IMR-90 (cell line): Measurements from ENCODE around the gene ANKDD1B. TPM values are rescaled to one million over a fixed set of nuclear protein-coding genes. Genes with fewer than 3 reads are reported as not detected.

Source experiments
- ATAC-seq: fragments of 200-7000 bp; cut with Tn5 transposase; 2 replicates; pipeline ENCODE4 v1.9.1; 2020; ENCODE audit warnings: low read depth, mild to moderate bottlenecking, moderate library complexity
- BruUV-seq: library from RNA; stranded (reverse); fragments of 400-500 nt; replicated peaks from 2 replicates; lab custom pipeline; 2021; lab: Mats Ljungman, UMichigan
- CTCF ChIA-PET: fragments of 300-600 bp; formaldehyde crosslinking; extraction: SDS; loops from one replicate; lab custom pipeline; 2021; ENCODE audit warnings: antibody characterized with exemption; lab: Yijun Ruan, JAX
- POLR2A ChIA-PET: fragments of 300-600 bp; sonication (Branson Sonifier 250); formaldehyde crosslinking; loops from one replicate; lab custom pipeline; 2022; ENCODE audit warnings: antibody characterized with exemption; ENCODE audit not compliant: unreplicated experiment; lab: Charles Lee
- DNase-seq: peaks from one replicate; pipeline ENCODE4 v3.0.0; 2013
- H2AFZ ChIP-seq: replicated peaks from 2 replicates; pipeline ENCODE3; 2013; ENCODE audit warnings: low read length, mild to moderate bottlenecking; ENCODE audit not compliant: poor library complexity
- H2AK5ac ChIP-seq: 2 replicates; pipeline ENCODE4 v1.6.1; 2013; ENCODE audit warnings: low read depth, low read length, inconsistent platforms
- H2AK9ac ChIP-seq: replicated peaks from 2 replicates; pipeline ENCODE3; 2013; ENCODE audit warnings: mild to moderate bottlenecking, low read depth, low read length, moderate library complexity; ENCODE audit not compliant: poor library complexity
- H2BK120ac ChIP-seq: 2 replicates; pipeline ENCODE4 v1.6.1; 2013; ENCODE audit warnings: low read depth, low read length, inconsistent platforms
- H2BK15ac ChIP-seq: 3 replicates; pipeline ENCODE4 v1.6.1; 2013; ENCODE audit warnings: low read depth, low read length, inconsistent platforms
- H2BK20ac ChIP-seq: 2 replicates; pipeline ENCODE4 v1.6.1; 2013; ENCODE audit warnings: low read depth, mild to moderate bottlenecking, inconsistent platforms, low read length, moderate library complexity
- H2BK5ac ChIP-seq: 2 replicates; pipeline ENCODE4 v1.6.1; 2013; ENCODE audit warnings: mild to moderate bottlenecking, low read depth, low read length, inconsistent platforms; ENCODE audit not compliant: poor library complexity, severe bottlenecking
- H3K14ac ChIP-seq: replicated peaks from 2 replicates; pipeline ENCODE4 v1.6.1; 2013; ENCODE audit warnings: low read depth, low read length, inconsistent platforms
- H3K18ac ChIP-seq: 2 replicates; pipeline ENCODE4 v1.6.1; 2013; ENCODE audit warnings: low read depth, low read length, control low read depth
- H3K23ac ChIP-seq: 2 replicates; pipeline ENCODE4 v1.6.1; 2013; ENCODE audit warnings: low read depth, low read length, inconsistent platforms
- H3K27ac ChIP-seq: 2 replicates; pipeline ENCODE4 v1.5.1; 2013; ENCODE audit warnings: mild to moderate bottlenecking, control low read depth, low read length; ENCODE audit not compliant: insufficient read depth
- H3K27me3 ChIP-seq: 2 replicates; pipeline ENCODE4 v1.6.1; 2013; ENCODE audit warnings: low read length; ENCODE audit not compliant: control insufficient read depth, insufficient read depth
- H3K36me3 ChIP-seq: 2 replicates; pipeline ENCODE4 v1.6.1; 2013; ENCODE audit warnings: low read length, mixed read lengths; ENCODE audit not compliant: control insufficient read depth, insufficient read depth
- H3K4ac ChIP-seq: 2 replicates; pipeline ENCODE4 v1.6.1; 2013; ENCODE audit warnings: low read depth, low read length, inconsistent platforms
- H3K4me1 ChIP-seq: 2 replicates; pipeline ENCODE4 v1.6.1; 2013; ENCODE audit warnings: low read length, mixed read lengths; ENCODE audit not compliant: control insufficient read depth, insufficient read depth
- H3K4me2 ChIP-seq: 2 replicates; pipeline ENCODE4 v1.6.1; 2013; ENCODE audit warnings: low read depth, mild to moderate bottlenecking, control low read depth, low read length, moderate library complexity
- H3K4me3 ChIP-seq: 2 replicates; pipeline ENCODE4 v1.5.1; 2013; ENCODE audit warnings: low read depth, mild to moderate bottlenecking, control low read depth, low read length, moderate library complexity; ENCODE audit not compliant: insufficient read depth
- H3K56ac ChIP-seq: 2 replicates; pipeline ENCODE4 v1.6.1; 2013; ENCODE audit warnings: low read length, inconsistent platforms; ENCODE audit not compliant: insufficient read depth; ENCODE audit errors: extremely low read depth
- H3K79me1 ChIP-seq, 2 experiments: 2 replicates each; pipeline ENCODE4 v1.6.1; 2013; ENCODE audit warnings: low read length in 2 of 2, inconsistent platforms in 1 of 2, low read depth in 1 of 2
- H3K9ac ChIP-seq: 2 replicates; pipeline ENCODE4 v1.6.1; 2013; ENCODE audit warnings: low read depth, low read length, control low read depth
- H3K9me1 ChIP-seq: 2 replicates; pipeline ENCODE4 v1.6.1; 2013; ENCODE audit warnings: low read length, inconsistent platforms; ENCODE audit not compliant: insufficient read depth
- H3K9me3 ChIP-seq: 2 replicates; pipeline ENCODE4 v1.6.1; 2013; ENCODE audit warnings: low read length; ENCODE audit not compliant: control insufficient read depth, insufficient read depth
- H4K20me1 ChIP-seq: 2 replicates; pipeline ENCODE4 v1.6.1; 2013; ENCODE audit warnings: low read length, inconsistent platforms; ENCODE audit not compliant: insufficient read depth
- H4K5ac ChIP-seq: 2 replicates; pipeline ENCODE4 v1.6.1; 2013; ENCODE audit warnings: mild to moderate bottlenecking, low read depth, low read length, control low read depth
- H4K8ac ChIP-seq, 2 experiments: 2 replicates each; pipeline ENCODE4 v1.6.1; 2013; ENCODE audit warnings: low read depth in 2 of 2, low read length in 2 of 2, control low read depth in 1 of 2, inconsistent platforms in 1 of 2
- H4K91ac ChIP-seq: 2 replicates; pipeline ENCODE4 v1.6.1; 2013; ENCODE audit warnings: low read depth, low read length, inconsistent platforms; ENCODE audit not compliant: insufficient read depth
- BHLHE40 ChIP-seq: fragments of 150-350 bp; IDR thresholded peaks from 2 replicates; pipeline ENCODE4 v1.6.1; 2016; ENCODE audit warnings: mild to moderate bottlenecking, low read depth, low read length
- CEBPB ChIP-seq: IDR thresholded peaks from 2 replicates; pipeline ENCODE4 v1.6.1; 2012; ENCODE audit warnings: low read depth, low read length, improper control_type of control experiment
- FOS ChIP-seq: fragments of 150-350 bp; IDR thresholded peaks from 2 replicates; pipeline ENCODE4 v1.6.1; 2016; ENCODE audit warnings: low read depth, low read length
- MAFK ChIP-seq: IDR thresholded peaks from 2 replicates; pipeline ENCODE4 v1.6.1; 2012; ENCODE audit warnings: low read depth, low read length, improper control_type of control experiment
- MXI1 ChIP-seq: IDR thresholded peaks from 2 replicates; pipeline ENCODE4 v1.6.1; 2012; ENCODE audit warnings: low read depth, mild to moderate bottlenecking, low read length, moderate library complexity, borderline replicate concordance
- NFE2L2 ChIP-seq: fragments of 150-350 bp; IDR thresholded peaks from 2 replicates; pipeline ENCODE4 v1.6.1; 2016; ENCODE audit warnings: low read depth, mild to moderate bottlenecking, low read length
- RAD21 ChIP-seq: IDR thresholded peaks from 2 replicates; pipeline ENCODE4 v1.6.1; 2012; ENCODE audit warnings: low read length, improper control_type of control experiment
- USF2 ChIP-seq: fragments of 150-350 bp; IDR thresholded peaks from 2 replicates; pipeline ENCODE4 v1.6.1; 2017; ENCODE audit warnings: mild to moderate bottlenecking, antibody characterized with exemption, low read length, low read depth
- WGBS, 2 experiments: methylation state at CpG; one replicate each; pipeline versions ENCODE4 v1.1.5 to v1.1.7; 2013; ENCODE audit warnings: missing lambda C conversion rate in 2 of 2; ENCODE audit not compliant: insufficient read length in 1 of 2; ENCODE audit errors: extremely low coverage in 2 of 2; 5-methylcytosine and 5-hydroxymethylcytosine counted together
- dilution Hi-C: fragments of 300-500 bp; cut with HindIII; formaldehyde crosslinking; loops from one replicate; pipeline ENCODE4 v1.14.3; 2018; ENCODE audit warnings: low sequenced_read_pairs; ENCODE audit not compliant: unreplicated experiment
- in situ Hi-C: fragments of 300-500 bp; cut with MboI; formaldehyde crosslinking; loops from 3 replicates; pipeline ENCODE4 v1.14.3; 2019; ENCODE audit warnings: low sequenced_read_pairs, inconsistent platforms, mixed read lengths
- intact Hi-C: fragments of 100-400 bp; cut with micrococcal nuclease; formaldehyde crosslinking; loops from 2 replicates; pipeline ENCODE4 v1.10.0; 2022
- polyA plus RNA-seq, 3 experiments: library from polyadenylated mRNA; depleted of rRNA; stranded (reverse); fragments of >200 nt; gene quantifications; 2 replicates each; pipeline ENCODE4 v1.2.3, GENCODE V29; 2012; ENCODE audit warnings: low replicate concordance in 1 of 3
- total RNA-seq: library from RNA; depleted of rRNA; stranded (reverse); fragments of >200 nt; gene quantifications from 2 replicates; pipeline ENCODE4 v1.2.3, GENCODE V29; 2012
- TF ChIP-seq, protein P1 (sequence below): fragments of 150-350 bp; IDR thresholded peaks from 2 replicates; pipeline ENCODE4 v1.6.1; 2016; ENCODE audit warnings: low read depth, mild to moderate bottlenecking, low read length, moderate library complexity, borderline replicate concordance
- TF ChIP-seq, protein P2 (sequence below): conservative IDR thresholded peaks from 2 replicates; pipeline ENCODE4 v1.5.1; 2012; ENCODE audit warnings: mild to moderate bottlenecking, low read depth, low read length, improper control_type of control experiment

ANKDD1B gene
- total and polyA plus RNA-seq, 2 of the 4 experiments (the other 2 are of a cell fraction), result 0.24 TPM; not detected in 1

DNA sequence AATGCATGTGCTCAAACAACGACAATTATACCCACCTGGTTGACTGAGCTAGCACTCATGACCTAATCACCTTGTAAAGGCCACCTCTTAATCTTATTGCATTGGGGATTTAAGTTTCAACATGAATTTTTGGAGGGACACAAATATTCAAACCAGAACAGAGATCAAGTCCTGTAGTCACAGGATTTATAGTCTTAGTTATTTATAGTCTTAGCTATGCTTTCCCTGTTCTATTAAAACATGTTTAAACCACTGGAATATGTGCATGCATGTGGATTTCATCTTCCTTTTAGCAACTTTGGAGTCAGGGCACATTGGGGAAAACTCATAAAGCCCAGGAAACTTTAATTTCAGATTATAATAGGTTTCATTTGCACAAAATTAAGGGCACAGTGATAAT lies 26.7 kb downstream of the ANKDD1B start:
- Histone ChIP-seq H4K20me1 (no peaks in the 10 kb centered on the region), H3K4me2 (no peak overlapping the region), H3K27ac (no peak overlapping the region), H3K14ac (no peak overlapping the region), H4K5ac (no peak overlapping the region), H3K36me3 (no peaks in the 10 kb centered on the region), H3K56ac (no peak overlapping the region), H3K9me1 (no peaks in the 10 kb centered on the region), H3K4me1 (no peaks in the 10 kb centered on the region), H2AK9ac (no peak overlapping the region), H2BK120ac (no peak overlapping the region), H3K23ac (no peak overlapping the region), H4K91ac (no peak overlapping the region), H4K8ac (no peak overlapping the region), H3K18ac (no peak overlapping the region), H3K9me3 (no peaks in the 10 kb centered on the region), H3K27me3 (no peaks in the 10 kb centered on the region), H2BK20ac (no peak overlapping the region), H3K4me3 (no peak overlapping the region), H2AFZ (no peak overlapping the region), H2BK15ac (no peak overlapping the region), H3K9ac (no peak overlapping the region), H2AK5ac (no peak overlapping the region), H3K79me1 (no peaks in the 10 kb centered on the region; a peak in 1 of 4 replicates), H2BK5ac (no peak overlapping the region), H3K4ac (no peak overlapping the region)
- dilution Hi-C loops, result no loop called here
- CTCF ChIA-PET, result interaction anchor here (0.8 kb wide), 1 partner anchor 17 kb away, joined by 3 read pairs; no protein-coding TSS in a partner anchor
- ATAC-seq (no peak), DNase-seq (no peak)
- TF ChIP-seq MAFK, result no peak
- no peak for TF ChIP-seq BHLHE40
- no peak for TF ChIP-seq CEBPB
- no peak for TF ChIP-seq USF2
- TF ChIP-seq, protein P1, sequence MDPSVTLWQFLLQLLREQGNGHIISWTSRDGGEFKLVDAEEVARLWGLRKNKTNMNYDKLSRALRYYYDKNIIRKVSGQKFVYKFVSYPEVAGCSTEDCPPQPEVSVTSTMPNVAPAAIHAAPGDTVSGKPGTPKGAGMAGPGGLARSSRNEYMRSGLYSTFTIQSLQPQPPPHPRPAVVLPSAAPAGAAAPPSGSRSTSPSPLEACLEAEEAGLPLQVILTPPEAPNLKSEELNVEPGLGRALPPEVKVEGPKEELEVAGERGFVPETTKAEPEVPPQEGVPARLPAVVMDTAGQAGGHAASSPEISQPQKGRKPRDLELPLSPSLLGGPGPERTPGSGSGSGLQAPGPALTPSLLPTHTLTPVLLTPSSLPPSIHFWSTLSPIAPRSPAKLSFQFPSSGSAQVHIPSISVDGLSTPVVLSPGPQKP, result no peak
- no peak for TF ChIP-seq MXI1
- no peak for TF ChIP-seq RAD21
- no peak for TF ChIP-seq FOS
- TF ChIP-seq, protein P2, sequence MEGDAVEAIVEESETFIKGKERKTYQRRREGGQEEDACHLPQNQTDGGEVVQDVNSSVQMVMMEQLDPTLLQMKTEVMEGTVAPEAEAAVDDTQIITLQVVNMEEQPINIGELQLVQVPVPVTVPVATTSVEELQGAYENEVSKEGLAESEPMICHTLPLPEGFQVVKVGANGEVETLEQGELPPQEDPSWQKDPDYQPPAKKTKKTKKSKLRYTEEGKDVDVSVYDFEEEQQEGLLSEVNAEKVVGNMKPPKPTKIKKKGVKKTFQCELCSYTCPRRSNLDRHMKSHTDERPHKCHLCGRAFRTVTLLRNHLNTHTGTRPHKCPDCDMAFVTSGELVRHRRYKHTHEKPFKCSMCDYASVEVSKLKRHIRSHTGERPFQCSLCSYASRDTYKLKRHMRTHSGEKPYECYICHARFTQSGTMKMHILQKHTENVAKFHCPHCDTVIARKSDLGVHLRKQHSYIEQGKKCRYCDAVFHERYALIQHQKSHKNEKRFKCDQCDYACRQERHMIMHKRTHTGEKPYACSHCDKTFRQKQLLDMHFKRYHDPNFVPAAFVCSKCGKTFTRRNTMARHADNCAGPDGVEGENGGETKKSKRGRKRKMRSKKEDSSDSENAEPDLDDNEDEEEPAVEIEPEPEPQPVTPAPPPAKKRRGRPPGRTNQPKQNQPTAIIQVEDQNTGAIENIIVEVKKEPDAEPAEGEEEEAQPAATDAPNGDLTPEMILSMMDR, result no peak
- TF ChIP-seq NFE2L2, result no peak
- BruUV-seq, result no TSS peak
- intact Hi-C loops, result no loop called here
- in situ Hi-C loops, result no loop called here
- POLR2A ChIA-PET, result no interaction called here
- WGBS, 2 experiments, result no CpG with 5 or more reads among the region's 1 CpG
